BLaER1 (cell line): ENCODE results near the gene SLC6A12.

Experiments
- H3K27ac ChIP-seq: shearing (Covaris generic); formaldehyde crosslinking; 2 replicates; pipeline ENCODE4 v1.8.1; 2022
- H3K27me3 ChIP-seq: shearing (Covaris generic); formaldehyde crosslinking; 2 replicates; pipeline ENCODE4 v1.8.1; 2022
- H3K36me3 ChIP-seq: shearing (Covaris generic); formaldehyde crosslinking; 2 replicates; pipeline ENCODE4 v1.8.1; 2022
- H3K4me1 ChIP-seq: shearing (Covaris generic); formaldehyde crosslinking; 2 replicates; pipeline ENCODE4 v1.8.1; 2022
- H3K4me2 ChIP-seq: shearing (Covaris generic); formaldehyde crosslinking; 2 replicates; pipeline ENCODE4 v1.8.1; 2022
- H3K4me3 ChIP-seq: shearing (Covaris generic); formaldehyde crosslinking; 2 replicates; pipeline ENCODE4 v1.8.1; 2022
- H3K9ac ChIP-seq: shearing (Covaris generic); formaldehyde crosslinking; 2 replicates; pipeline ENCODE4 v1.8.1; 2022
- H3K9me3 ChIP-seq: shearing (Covaris generic); formaldehyde crosslinking; 2 replicates; pipeline ENCODE4 v1.8.1; 2022
- H4K20me1 ChIP-seq: shearing (Covaris generic); formaldehyde crosslinking; 2 replicates; pipeline ENCODE4 v1.8.1; 2022
- Cebpa-rat ChIP-seq: shearing (Covaris generic); IDR thresholded peaks from 2 replicates; pipeline ENCODE4 v1.8.1; 2022

Gene SLC6A12

GRCh38 chr12:209851-210250 is 4.1 kb downstream of the SLC6A12 start:
- no peak overlapping the region for H3K4me3 ChIP-seq
- H3K36me3 ChIP-seq = no peaks in the 10 kb centered on the region
- H3K27me3 ChIP-seq = peaks cover 12% of the 10 kb centered on the region; the same call in 1 of the 2 replicates
- no peak overlapping the region for H3K4me2 ChIP-seq
- H3K4me1 ChIP-seq = peaks cover 28% of the 10 kb centered on the region
- TF ChIP-seq Cebpa-rat = no peak
- no peaks in the 10 kb centered on the region for H3K9me3 ChIP-seq
- H3K27ac ChIP-seq = no peak overlapping the region
- H4K20me1 ChIP-seq = no peaks in the 10 kb centered on the region
- H3K9ac ChIP-seq = no peak overlapping the region

GRCh38 chr12:209246-209645 is 4.7 kb downstream of the SLC6A12 start:
- peaks cover 25% of the 10 kb centered on the region for H3K4me1 ChIP-seq
- H3K36me3 ChIP-seq = no peaks in the 10 kb centered on the region
- peaks cover 12% of the 10 kb centered on the region; the same call in 1 of the 2 replicates for H3K27me3 ChIP-seq
- no peaks in the 10 kb centered on the region for H4K20me1 ChIP-seq
- H3K27ac ChIP-seq = no peak overlapping the region
- H3K9me3 ChIP-seq = no peaks in the 10 kb centered on the region
- no peak for TF ChIP-seq Cebpa-rat
- H3K4me2 ChIP-seq = no peak overlapping the region
- H3K9ac ChIP-seq = no peak overlapping the region
- no peak overlapping the region for H3K4me3 ChIP-seq

- Histone ChIP-seq H3K27me3 (peaks cover 9% of the 10 kb centered on the region; the same call in 1 of the 2 replicates), H3K9ac (no peak overlapping the region), H3K36me3 (no peaks in the 10 kb centered on the region), H3K27ac (no peak overlapping the region), H3K4me2 (no peak overlapping the region), H3K4me1 (peaks cover 21% of the 10 kb centered on the region), H3K4me3 (no peak overlapping the region), H4K20me1 (no peaks in the 10 kb centered on the region), H3K9me3 (no peaks in the 10 kb centered on the region)
- no peak for TF ChIP-seq Cebpa-rat
Measured at GRCh38 chr12:208813-209212, 5.1 kb downstream of the SLC6A12 start.

- Histone ChIP-seq H3K27me3 (no peaks in the 10 kb centered on the region), H3K27ac (no peak overlapping the region), H3K4me1 (peaks cover 11% of the 10 kb centered on the region), H3K4me2 (no peak overlapping the region), H3K9me3 (no peaks in the 10 kb centered on the region), H3K4me3 (no peak overlapping the region), H3K36me3 (no peaks in the 10 kb centered on the region), H3K9ac (no peak overlapping the region), H4K20me1 (no peaks in the 10 kb centered on the region)
- no peak for TF ChIP-seq Cebpa-rat
Measured at GRCh38 chr12:207804-208203, 6.2 kb downstream of the SLC6A12 start.

GRCh38 chr12:206746-207440 is 7.1 kb downstream of the SLC6A12 start:
- Histone ChIP-seq H4K20me1 (no peaks in the 10 kb centered on the region), H3K4me2 (no peak overlapping the region), H3K4me1 (peaks cover 2% of the 10 kb centered on the region), H3K9ac (no peak overlapping the region), H3K27me3 (no peaks in the 10 kb centered on the region), H3K36me3 (no peaks in the 10 kb centered on the region), H3K27ac (no peak overlapping the region), H3K4me3 (no peak overlapping the region), H3K9me3 (no peaks in the 10 kb centered on the region)
- no peak for TF ChIP-seq Cebpa-rat

- no peaks in the 10 kb centered on the region for H3K9me3 ChIP-seq
- no peaks in the 10 kb centered on the region for H3K4me1 ChIP-seq
- H4K20me1 ChIP-seq = no peaks in the 10 kb centered on the region
- no peak overlapping the region for H3K4me3 ChIP-seq
- H3K9ac ChIP-seq = no peak overlapping the region
- no peaks in the 10 kb centered on the region for H3K27me3 ChIP-seq
- no peaks in the 10 kb centered on the region for H3K36me3 ChIP-seq
- H3K27ac ChIP-seq = no peak overlapping the region
- H3K4me2 ChIP-seq = no peak overlapping the region
- no peak for TF ChIP-seq Cebpa-rat
Measured at GRCh38 chr12:205026-205425, 8.9 kb downstream of the SLC6A12 start.

GRCh38 chr12:204261-204678 is 9.7 kb downstream of the SLC6A12 start:
- no peak for TF ChIP-seq Cebpa-rat
- Histone ChIP-seq H3K9ac (no peak overlapping the region), H4K20me1 (no peaks in the 10 kb centered on the region), H3K9me3 (no peaks in the 10 kb centered on the region), H3K4me1 (no peaks in the 10 kb centered on the region), H3K4me3 (no peak overlapping the region), H3K27ac (no peak overlapping the region), H3K36me3 (no peaks in the 10 kb centered on the region), H3K4me2 (no peak overlapping the region), H3K27me3 (no peaks in the 10 kb centered on the region)

GRCh38 chr12:203462-204260 is 10.3 kb downstream of the SLC6A12 start:
- Histone ChIP-seq H3K4me3 (no peak overlapping the region), H3K27ac (no peak overlapping the region), H3K27me3 (no peaks in the 10 kb centered on the region), H3K9ac (no peak overlapping the region), H4K20me1 (no peaks in the 10 kb centered on the region), H3K4me1 (no peaks in the 10 kb centered on the region), H3K4me2 (no peak overlapping the region), H3K36me3 (no peaks in the 10 kb centered on the region), H3K9me3 (no peaks in the 10 kb centered on the region)
- no peak for TF ChIP-seq Cebpa-rat

- Histone ChIP-seq H3K27me3 (no peaks in the 10 kb centered on the region), H3K9me3 (no peaks in the 10 kb centered on the region), H3K4me2 (no peak overlapping the region)
Measured at GRCh38 chr12:203074-203461, 10.9 kb downstream of the SLC6A12 start.

GRCh38 chr12:202081-202731 is 11.8 kb downstream of the SLC6A12 start:
- no peak for TF ChIP-seq Cebpa-rat
- no peaks in the 10 kb centered on the region for H3K36me3 ChIP-seq
- no peaks in the 10 kb centered on the region for H4K20me1 ChIP-seq
- H3K4me3 ChIP-seq = no peak overlapping the region
- H3K27me3 ChIP-seq = no peaks in the 10 kb centered on the region
- no peaks in the 10 kb centered on the region for H3K9me3 ChIP-seq
- H3K4me1 ChIP-seq = peaks cover 4% of the 10 kb centered on the region; the same call in 1 of the 2 replicates
- H3K27ac ChIP-seq = no peak overlapping the region
- H3K4me2 ChIP-seq = no peak overlapping the region
- H3K9ac ChIP-seq = no peak overlapping the region

More at GRCh38 chr12:203074-203461, 10.9 kb downstream of the SLC6A12 start:
- Histone ChIP-seq H4K20me1 (no peaks in the 10 kb centered on the region), H3K4me3 (no peak overlapping the region), H3K4me1 (no peaks in the 10 kb centered on the region), H3K9ac (no peak overlapping the region), H3K36me3 (no peaks in the 10 kb centered on the region), H3K27ac (no peak overlapping the region)
- no peak for TF ChIP-seq Cebpa-rat
